VCaP (cell line): ENCODE data around the gene PHACTR2.

Experiments used
- H3K27ac ChIP-seq: fragments of 450-650 bp; 2 replicates; pipeline ENCODE4 v1.5.1; 2017
- TF ChIP-seq, protein P1 (sequence below): fragments of 450-650 bp; conservative IDR thresholded peaks from 2 replicates; pipeline ENCODE4 v1.5.1; 2017; ENCODE audit warnings: mild to moderate bottlenecking, moderate library complexity

Gene PHACTR2

DNA sequence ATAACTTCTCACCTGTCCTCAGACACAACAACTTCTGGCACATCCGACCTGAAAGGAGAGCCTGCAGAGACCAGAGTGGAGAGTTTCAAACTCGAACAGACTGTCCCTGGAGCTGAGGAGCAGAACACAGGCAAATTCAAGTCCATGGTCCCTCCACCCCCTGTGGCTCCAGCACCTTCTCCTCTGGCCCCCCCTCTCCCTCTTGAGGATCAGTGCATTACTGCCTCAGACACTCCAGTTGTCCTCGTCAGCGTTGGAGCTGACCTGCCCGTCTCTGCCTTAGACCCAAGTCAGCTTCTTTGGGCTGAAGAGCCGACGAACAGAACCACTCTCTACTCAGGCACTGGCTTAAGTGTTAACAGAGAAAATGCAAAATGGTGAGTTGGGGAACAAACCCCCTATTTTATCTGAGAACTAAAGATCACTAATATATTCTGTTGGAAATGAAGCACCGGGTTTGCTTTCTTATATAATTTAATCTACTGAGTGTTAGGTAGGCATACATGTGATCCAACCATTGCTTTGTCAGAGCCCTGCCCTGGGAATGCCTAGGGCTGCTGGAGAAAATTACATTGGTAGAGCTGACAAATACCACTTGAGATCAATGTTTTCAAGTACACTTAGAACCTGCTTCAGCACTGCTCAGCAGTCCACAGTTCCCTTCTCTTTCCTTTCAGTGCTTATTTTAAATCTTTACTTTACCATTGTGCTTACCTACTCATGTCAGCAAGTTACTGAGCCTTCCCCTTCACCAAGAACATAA, 87.8 kb downstream of the PHACTR2 start:
- no peak overlapping the region for H3K27ac ChIP-seq
- TF ChIP-seq, protein P1, sequence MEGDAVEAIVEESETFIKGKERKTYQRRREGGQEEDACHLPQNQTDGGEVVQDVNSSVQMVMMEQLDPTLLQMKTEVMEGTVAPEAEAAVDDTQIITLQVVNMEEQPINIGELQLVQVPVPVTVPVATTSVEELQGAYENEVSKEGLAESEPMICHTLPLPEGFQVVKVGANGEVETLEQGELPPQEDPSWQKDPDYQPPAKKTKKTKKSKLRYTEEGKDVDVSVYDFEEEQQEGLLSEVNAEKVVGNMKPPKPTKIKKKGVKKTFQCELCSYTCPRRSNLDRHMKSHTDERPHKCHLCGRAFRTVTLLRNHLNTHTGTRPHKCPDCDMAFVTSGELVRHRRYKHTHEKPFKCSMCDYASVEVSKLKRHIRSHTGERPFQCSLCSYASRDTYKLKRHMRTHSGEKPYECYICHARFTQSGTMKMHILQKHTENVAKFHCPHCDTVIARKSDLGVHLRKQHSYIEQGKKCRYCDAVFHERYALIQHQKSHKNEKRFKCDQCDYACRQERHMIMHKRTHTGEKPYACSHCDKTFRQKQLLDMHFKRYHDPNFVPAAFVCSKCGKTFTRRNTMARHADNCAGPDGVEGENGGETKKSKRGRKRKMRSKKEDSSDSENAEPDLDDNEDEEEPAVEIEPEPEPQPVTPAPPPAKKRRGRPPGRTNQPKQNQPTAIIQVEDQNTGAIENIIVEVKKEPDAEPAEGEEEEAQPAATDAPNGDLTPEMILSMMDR = no peak

DNA sequence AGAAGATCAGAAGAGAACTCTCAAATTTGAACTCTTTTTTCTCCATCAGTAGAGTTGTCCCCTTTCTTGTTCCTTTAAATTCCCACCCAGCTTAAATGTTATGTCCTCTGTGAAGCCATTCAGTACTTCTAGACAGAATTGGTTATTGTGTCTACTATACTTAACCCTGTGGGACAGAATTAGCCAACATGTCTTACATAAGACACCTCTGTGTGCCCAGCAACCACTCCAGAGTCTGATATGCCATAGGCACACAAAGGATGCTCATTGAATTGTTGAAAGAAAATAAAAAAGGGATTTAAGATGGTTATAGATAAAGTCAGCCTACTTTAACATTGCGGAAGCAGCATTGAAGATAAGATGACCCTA, 88.4 kb downstream of the PHACTR2 start:
- TF ChIP-seq, protein P1 = no peak
- H3K27ac ChIP-seq = no peak overlapping the region

DNA sequence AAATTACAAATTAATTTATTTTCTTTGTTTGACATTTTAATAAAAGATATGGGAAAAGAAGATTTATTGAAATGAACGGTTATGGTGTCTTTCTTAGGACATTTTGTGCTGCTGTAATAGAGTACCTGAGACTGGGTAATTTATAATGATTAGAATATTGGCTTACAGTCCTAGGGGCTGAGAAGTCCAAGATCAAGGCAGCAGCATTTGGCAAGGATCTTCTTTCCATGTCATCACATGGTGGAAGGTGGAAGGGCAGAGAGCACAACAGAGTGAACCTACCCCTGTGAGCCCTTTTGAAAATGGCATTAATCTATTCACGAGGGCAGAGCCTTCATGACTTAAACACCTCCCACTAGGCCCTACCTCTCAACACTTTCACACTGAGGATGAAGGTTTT, 89.7 kb downstream of the PHACTR2 start:
- H3K27ac ChIP-seq = no peak overlapping the region
- TF ChIP-seq, protein P1 = no peak

DNA sequence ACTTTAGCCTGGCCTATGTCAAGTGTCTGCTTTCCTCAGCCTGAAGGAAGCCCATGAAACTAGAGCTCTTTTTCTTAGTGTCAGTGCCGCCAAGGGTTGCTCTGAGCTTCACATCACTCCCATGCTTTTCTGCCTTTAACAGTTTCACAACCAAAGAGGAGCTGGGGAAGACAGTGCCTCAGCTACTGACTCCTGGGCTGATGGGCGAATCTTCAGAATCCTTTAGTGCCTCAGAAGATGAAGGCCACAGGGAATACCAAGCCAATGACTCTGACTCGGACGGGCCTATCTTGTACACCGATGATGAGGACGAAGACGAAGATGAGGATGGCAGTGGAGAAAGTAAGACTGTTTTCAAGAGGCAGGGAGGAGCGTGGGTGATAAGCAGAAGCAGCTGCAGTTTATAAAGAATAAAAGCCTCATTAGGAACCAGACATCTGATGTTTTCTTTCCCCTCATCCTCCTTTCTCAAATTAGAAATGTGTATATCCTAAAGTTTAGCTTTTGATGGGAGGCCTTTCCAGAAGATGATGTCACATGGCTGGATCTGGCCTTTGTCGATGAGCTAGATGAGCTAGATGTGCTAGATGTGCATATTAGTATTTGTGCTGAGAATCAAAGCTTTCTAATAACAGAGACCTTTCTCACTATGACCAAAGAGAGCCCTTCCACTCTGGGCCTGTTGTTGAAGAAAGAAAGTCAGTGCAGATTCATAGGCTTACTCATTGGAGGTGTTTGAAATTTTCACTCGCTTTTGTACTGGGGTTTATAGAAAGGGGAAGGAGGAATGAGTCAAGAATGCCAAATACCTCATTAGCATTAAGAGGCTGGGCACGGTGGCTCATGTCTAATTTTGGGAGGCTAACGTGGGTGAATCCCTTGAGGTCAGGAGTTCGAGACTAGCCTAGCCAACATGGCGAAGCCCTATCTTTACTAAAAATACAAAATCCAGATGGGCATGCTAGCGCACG, 94.6 kb downstream of the PHACTR2 start:
- TF ChIP-seq, protein P1 = no peak
- H3K27ac ChIP-seq = peak overlapping the region; percentile 65; the same call in 1 of the 2 replicates

DNA sequence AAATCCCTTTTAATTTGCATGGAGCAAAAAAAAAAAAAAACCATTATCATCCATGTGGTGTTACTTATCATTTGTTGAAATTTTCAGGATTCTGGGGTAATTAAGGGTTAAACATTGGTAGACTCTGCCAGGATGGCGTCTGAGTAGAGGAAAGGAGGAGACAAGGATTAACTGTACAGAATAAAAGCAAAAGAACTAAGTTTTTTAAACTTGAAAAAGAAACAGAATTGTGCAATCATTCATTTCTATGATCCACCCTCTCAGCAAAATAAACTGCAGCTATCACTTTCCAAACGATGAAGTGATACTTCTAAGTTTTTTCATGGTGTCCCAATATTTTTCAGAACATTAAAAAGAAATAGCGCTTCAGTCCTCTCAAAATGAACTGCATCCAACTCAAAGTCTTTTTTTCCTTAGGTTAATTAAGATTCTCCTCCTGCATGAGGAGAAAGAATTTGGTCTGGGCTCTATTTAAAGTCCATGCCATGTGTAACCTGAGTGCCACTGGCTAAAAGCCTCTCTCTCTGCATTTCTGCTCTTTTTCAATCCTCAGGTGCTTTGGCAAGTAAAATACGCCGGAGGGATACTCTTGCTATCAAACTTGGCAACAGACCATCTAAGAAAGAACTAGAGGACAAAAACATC, 95.9 kb downstream of the PHACTR2 start:
- peak overlapping the region; percentile 65 for H3K27ac ChIP-seq
- TF ChIP-seq, protein P1 = no peak

DNA sequence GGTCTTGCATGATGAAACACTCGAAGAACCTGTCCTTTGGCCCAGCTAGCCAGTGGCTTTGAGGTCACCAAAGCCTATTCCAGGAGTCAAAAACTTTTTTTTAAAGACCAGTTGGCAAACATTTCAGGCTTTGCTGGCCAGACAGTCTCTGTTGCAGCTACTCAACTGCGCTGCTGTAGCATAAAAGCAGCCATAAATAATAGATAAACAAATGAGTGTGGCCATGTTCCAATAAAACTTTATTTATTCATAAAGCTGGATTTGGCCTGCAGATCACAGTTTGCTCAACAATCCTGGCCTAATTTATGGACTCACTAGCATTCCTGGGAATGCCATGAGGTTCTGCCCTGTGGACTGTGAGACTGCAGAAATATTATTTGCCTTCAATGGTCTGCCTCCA, 96.6 kb downstream of the PHACTR2 start:
- H3K27ac ChIP-seq = peak overlapping the region; percentile 65

More for the DNA sequence above, 96.6 kb downstream of the PHACTR2 start:
- TF ChIP-seq, protein P1 = no peak
